Parathyroid adenoma (tissue), 2 donors: ENCODE measurements around the gene ACTR3C.

Experiments used
- H2AFZ ChIP-seq: fragments of 300-600 bp; sonication (generic); one replicate; pipeline ENCODE4 v1.7.0; 2017; ENCODE audit warnings: antibody characterized with exemption, mild to moderate bottlenecking
- H3K27ac ChIP-seq: fragments of 300-600 bp; sonication (generic); one replicate; pipeline ENCODE4 v1.7.0; 2017
- H3K27me3 ChIP-seq: fragments of 300-600 bp; sonication (generic); one replicate; pipeline ENCODE4 v1.7.0; 2017; ENCODE audit warnings: low read length; ENCODE audit not compliant: control insufficient read depth, insufficient read depth
- H3K36me3 ChIP-seq: fragments of 300-600 bp; sonication (generic); one replicate; pipeline ENCODE4 v1.7.0; 2017; ENCODE audit warnings: low read length; ENCODE audit not compliant: control insufficient read depth, insufficient read depth
- H3K4me1 ChIP-seq: fragments of 300-600 bp; sonication (generic); one replicate; pipeline ENCODE4 v1.7.0; 2017; ENCODE audit warnings: control low read depth
- H3K4me2 ChIP-seq: fragments of 300-600 bp; sonication (generic); one replicate; pipeline ENCODE4 v1.7.0; 2017; ENCODE audit warnings: low read length
- H3K4me3 ChIP-seq: fragments of 300-600 bp; sonication (generic); one replicate; pipeline ENCODE4 v1.7.0; 2017; ENCODE audit warnings: low read depth, low read length
- H3K79me2 ChIP-seq: fragments of 300-600 bp; sonication (generic); one replicate; pipeline ENCODE4 v1.7.0; 2017; ENCODE audit warnings: control low read depth
- H3K9ac ChIP-seq: fragments of 300-600 bp; sonication (generic); one replicate; pipeline ENCODE4 v1.7.0; 2017; ENCODE audit warnings: mild to moderate bottlenecking
- H3K9me3 ChIP-seq: fragments of 300-600 bp; sonication (generic); one replicate; pipeline ENCODE4 v1.7.0; 2017; ENCODE audit warnings: low read length; ENCODE audit not compliant: control insufficient read depth
- TF ChIP-seq, protein P1 (sequence below): fragments of 300-600 bp; sonication (generic); IDR thresholded peaks from one replicate; pipeline ENCODE4 v1.7.0; 2017; ENCODE audit warnings: antibody characterized with exemption, mild to moderate bottlenecking
- donor health status: primary hyperparathyroidism.

The ACTR3C gene

DNA sequence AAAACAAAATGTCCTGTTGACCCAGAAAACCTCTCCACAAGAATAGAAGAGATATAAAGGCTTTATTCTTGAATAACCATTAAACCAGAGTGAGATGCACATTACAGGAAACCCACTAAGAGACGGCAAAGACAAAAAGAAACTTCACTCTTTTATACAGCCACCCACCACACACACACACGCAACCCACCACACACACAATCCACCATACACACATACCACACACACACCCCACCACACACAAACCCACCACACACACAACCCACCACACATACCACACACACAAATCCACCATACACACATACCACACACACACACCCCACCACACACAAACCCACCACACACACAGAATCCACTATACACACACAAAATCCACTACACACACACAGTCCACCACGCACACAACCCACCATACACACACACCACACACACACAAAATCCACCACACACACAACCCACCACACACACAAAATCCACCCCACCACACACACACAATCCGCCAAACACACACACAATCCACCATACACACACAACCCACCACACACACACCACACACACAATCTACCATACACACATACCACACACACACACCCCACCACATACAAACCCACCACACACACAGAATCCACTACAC is 35.8 kb upstream of the ACTR3C start:
- Histone ChIP-seq H3K4me1 (no peaks in the 10 kb centered on the region), H3K4me2 (no peak overlapping the region)

DNA sequence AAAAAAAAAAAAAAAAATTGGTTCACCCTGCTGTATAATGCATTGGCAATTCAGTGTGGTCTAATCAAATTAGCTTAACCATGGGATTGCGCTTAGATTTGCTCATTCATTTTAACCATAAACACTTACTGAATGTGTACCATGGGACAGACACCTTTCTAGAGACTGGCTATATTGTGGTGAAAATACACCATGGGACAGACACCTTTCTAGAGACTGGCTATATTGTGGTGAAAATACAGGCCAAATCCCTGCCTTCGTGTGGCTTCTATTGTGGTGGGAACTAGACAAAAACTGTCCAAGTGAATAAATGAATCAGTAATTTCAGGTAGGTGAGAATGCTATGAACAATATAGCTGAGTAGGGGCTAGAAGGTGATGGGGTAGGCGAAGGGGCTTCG is 35.1 kb upstream of the ACTR3C start:
- H3K27ac ChIP-seq = no peak overlapping the region
- no peak overlapping the region for H3K4me3 ChIP-seq
- no peak overlapping the region for H2AFZ ChIP-seq
- no peaks in the 10 kb centered on the region for H3K4me1 ChIP-seq
- TF ChIP-seq, protein P1, sequence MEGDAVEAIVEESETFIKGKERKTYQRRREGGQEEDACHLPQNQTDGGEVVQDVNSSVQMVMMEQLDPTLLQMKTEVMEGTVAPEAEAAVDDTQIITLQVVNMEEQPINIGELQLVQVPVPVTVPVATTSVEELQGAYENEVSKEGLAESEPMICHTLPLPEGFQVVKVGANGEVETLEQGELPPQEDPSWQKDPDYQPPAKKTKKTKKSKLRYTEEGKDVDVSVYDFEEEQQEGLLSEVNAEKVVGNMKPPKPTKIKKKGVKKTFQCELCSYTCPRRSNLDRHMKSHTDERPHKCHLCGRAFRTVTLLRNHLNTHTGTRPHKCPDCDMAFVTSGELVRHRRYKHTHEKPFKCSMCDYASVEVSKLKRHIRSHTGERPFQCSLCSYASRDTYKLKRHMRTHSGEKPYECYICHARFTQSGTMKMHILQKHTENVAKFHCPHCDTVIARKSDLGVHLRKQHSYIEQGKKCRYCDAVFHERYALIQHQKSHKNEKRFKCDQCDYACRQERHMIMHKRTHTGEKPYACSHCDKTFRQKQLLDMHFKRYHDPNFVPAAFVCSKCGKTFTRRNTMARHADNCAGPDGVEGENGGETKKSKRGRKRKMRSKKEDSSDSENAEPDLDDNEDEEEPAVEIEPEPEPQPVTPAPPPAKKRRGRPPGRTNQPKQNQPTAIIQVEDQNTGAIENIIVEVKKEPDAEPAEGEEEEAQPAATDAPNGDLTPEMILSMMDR = no peak
- H3K9me3 ChIP-seq = no peaks in the 10 kb centered on the region
- H3K79me2 ChIP-seq = no peaks in the 10 kb centered on the region
- no peak overlapping the region for H3K4me2 ChIP-seq
- no peaks in the 10 kb centered on the region for H3K27me3 ChIP-seq
- H3K9ac ChIP-seq = no peak overlapping the region
- H3K36me3 ChIP-seq = no peaks in the 10 kb centered on the region

More for the DNA sequence above, 35.8 kb upstream of the ACTR3C start:
- Histone ChIP-seq H3K9ac (no peak overlapping the region), H3K27ac (no peak overlapping the region), H3K9me3 (no peaks in the 10 kb centered on the region), H2AFZ (no peak overlapping the region), H3K4me3 (no peak overlapping the region), H3K79me2 (no peaks in the 10 kb centered on the region), H3K27me3 (no peaks in the 10 kb centered on the region), H3K36me3 (no peaks in the 10 kb centered on the region)
- TF ChIP-seq, protein P1 = no peak

DNA sequence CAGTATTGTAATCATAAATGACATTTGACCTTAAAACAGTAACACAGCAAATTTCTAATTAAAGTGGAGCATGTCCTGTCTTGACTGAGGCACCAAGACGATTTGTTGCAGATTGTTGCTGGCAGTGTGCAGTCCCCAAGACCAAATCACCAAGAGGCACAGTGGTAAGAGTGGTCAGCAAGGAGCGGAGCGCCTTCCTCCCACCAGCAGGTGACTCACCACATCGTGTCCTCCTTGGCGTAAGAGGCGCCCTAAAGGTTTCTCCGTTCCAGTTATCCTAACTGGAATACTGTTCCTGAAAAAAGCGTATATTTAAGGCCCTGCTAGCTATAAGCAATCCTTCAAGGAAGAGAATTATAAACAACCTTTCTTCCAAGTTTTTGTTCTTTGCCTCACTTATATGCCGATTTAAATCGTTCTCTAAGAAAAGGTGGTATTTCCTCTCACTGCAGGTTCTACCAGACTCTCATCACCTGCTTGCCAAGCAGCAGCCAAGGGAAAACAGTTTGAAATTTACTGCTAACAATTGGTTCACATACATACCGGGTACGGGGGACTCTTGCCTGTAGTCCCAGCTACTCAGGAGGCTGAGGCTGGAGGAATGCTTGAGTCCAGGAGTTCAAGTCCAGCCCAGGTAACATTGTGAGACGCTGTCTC is 34.6 kb upstream of the ACTR3C start:
- Histone ChIP-seq H3K79me2 (no peaks in the 10 kb centered on the region), H3K36me3 (no peaks in the 10 kb centered on the region), H3K4me2 (no peak overlapping the region), H3K9ac (no peak overlapping the region), H3K27me3 (no peaks in the 10 kb centered on the region), H2AFZ (no peak overlapping the region), H3K4me1 (no peaks in the 10 kb centered on the region), H3K4me3 (no peak overlapping the region), H3K27ac (no peak overlapping the region), H3K9me3 (no peaks in the 10 kb centered on the region)
- TF ChIP-seq, protein P1 = no peak

DNA sequence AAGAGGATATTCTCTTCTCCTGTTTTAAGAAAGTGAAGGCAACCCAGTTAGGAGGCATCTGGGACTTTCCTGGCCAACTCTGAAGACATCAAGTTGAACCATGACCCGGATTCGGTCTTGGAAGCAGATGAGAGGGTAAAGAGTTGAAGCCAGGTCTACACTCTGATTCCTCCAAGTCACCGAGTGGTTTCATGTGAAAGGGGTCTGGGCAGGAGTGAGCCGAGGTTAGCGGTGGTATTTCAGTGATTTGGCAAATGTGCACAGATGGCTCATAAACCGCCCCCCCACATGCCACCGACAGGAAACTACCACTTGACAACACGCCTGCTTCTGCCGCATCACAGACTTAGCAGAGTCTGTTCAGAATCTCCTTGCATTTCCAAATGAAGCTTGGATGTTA is 33.9 kb upstream of the ACTR3C start:
- Histone ChIP-seq H3K9me3 (no peaks in the 10 kb centered on the region), H3K79me2 (no peaks in the 10 kb centered on the region), H3K27ac (no peak overlapping the region), H3K4me2 (no peak overlapping the region), H3K36me3 (no peaks in the 10 kb centered on the region), H3K9ac (no peak overlapping the region), H3K27me3 (no peaks in the 10 kb centered on the region), H3K4me1 (no peaks in the 10 kb centered on the region), H3K4me3 (no peak overlapping the region), H2AFZ (no peak overlapping the region)
- TF ChIP-seq, protein P1 = no peak
